BLaER1 (cell line): ENCODE measurements around the gene DYNLT2.

ENCODE experiments used
- H3K27ac ChIP-seq: shearing (Covaris generic); formaldehyde crosslinking; 2 replicates; pipeline ENCODE4 v1.8.1; 2022
- H3K27me3 ChIP-seq: shearing (Covaris generic); formaldehyde crosslinking; 2 replicates; pipeline ENCODE4 v1.8.1; 2022
- H3K36me3 ChIP-seq: shearing (Covaris generic); formaldehyde crosslinking; 2 replicates; pipeline ENCODE4 v1.8.1; 2022
- H3K4me1 ChIP-seq: shearing (Covaris generic); formaldehyde crosslinking; 2 replicates; pipeline ENCODE4 v1.8.1; 2022
- H3K4me2 ChIP-seq: shearing (Covaris generic); formaldehyde crosslinking; 2 replicates; pipeline ENCODE4 v1.8.1; 2022
- H3K4me3 ChIP-seq: shearing (Covaris generic); formaldehyde crosslinking; 2 replicates; pipeline ENCODE4 v1.8.1; 2022
- H3K9ac ChIP-seq: shearing (Covaris generic); formaldehyde crosslinking; 2 replicates; pipeline ENCODE4 v1.8.1; 2022
- H3K9me3 ChIP-seq: shearing (Covaris generic); formaldehyde crosslinking; 2 replicates; pipeline ENCODE4 v1.8.1; 2022
- H4K20me1 ChIP-seq: shearing (Covaris generic); formaldehyde crosslinking; 2 replicates; pipeline ENCODE4 v1.8.1; 2022
- Cebpa-rat ChIP-seq: shearing (Covaris generic); IDR thresholded peaks from 2 replicates; pipeline ENCODE4 v1.8.1; 2022

Gene DYNLT2

GRCh38 chr6:169784821-169785340 lies 33.5 kb upstream of the DYNLT2 start:
- peaks cover 14% of the 10 kb centered on the region for H3K27me3 ChIP-seq
- H3K36me3 ChIP-seq: peaks cover 41% of the 10 kb centered on the region
- no peak overlapping the region for H3K9ac ChIP-seq
- H3K4me3 ChIP-seq: no peak overlapping the region
- no peak overlapping the region for H3K4me2 ChIP-seq
- H3K9me3 ChIP-seq: peaks cover 13% of the 10 kb centered on the region; the same call in 1 of the 2 replicates
- no peak for TF ChIP-seq Cebpa-rat
- H3K4me1 ChIP-seq: no peaks in the 10 kb centered on the region
- peaks cover 9% of the 10 kb centered on the region; the same call in 1 of the 2 replicates for H4K20me1 ChIP-seq
- H3K27ac ChIP-seq: no peak overlapping the region

DNA sequence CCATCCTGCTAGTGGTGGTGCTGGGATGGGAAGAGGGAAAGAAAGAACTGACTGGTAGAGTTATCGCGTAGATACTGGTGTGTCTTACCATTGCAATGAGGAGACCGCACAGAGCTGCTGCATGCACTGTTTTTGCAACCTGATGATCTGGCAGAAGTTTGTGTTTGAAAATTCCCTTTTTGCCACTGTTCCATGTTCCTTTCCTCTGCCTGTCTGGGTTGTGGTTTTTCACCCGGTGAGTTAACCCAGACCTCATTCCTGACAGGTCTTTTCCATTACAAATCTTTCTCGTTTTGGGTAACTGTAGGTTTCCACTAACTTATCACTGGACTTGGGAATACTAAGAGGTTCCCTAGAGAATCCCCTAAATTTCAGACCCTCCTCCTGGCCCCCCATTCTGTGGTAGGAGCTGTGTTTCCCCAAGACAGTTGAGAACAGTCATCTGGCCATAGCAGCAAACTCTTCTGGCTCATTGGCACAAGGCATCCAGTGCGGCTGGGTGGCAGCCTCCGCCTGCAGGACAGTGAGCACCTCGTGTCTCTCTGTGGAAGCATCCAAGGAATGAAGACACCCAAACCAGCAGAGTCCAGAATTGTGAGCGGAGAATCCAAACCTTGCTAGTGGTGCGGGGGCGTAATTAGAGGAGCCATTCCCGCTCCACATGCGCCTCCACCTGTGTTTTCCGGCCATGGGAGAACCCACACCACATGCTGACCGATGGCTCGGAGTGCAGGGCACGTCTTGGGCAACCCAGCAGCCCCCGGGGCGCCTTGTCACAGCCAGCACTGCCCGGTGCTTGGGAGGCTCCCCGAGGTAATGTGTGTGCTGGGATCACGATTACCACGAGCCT lies 32.8 kb upstream of the DYNLT2 start:
- Histone ChIP-seq H3K27me3 (peaks cover 7% of the 10 kb centered on the region), H3K4me3 (no peak overlapping the region), H3K4me2 (no peak overlapping the region), H3K9me3 (peaks cover 13% of the 10 kb centered on the region; the same call in 1 of the 2 replicates), H4K20me1 (peaks cover 4% of the 10 kb centered on the region; the same call in 1 of the 2 replicates), H3K27ac (no peak overlapping the region), H3K4me1 (no peaks in the 10 kb centered on the region), H3K36me3 (peaks cover 48% of the 10 kb centered on the region), H3K9ac (no peak overlapping the region)
- no peak for TF ChIP-seq Cebpa-rat

- Histone ChIP-seq H3K27me3 (0 out of 2 replicates have a peak, but pooled peaks cover 3% of the 10 kb centered on the region), H3K4me3 (no peak overlapping the region), H4K20me1 (no peaks in the 10 kb centered on the region), H3K27ac (no peak overlapping the region), H3K4me1 (no peaks in the 10 kb centered on the region), H3K4me2 (no peak overlapping the region), H3K9ac (no peak overlapping the region), H3K9me3 (peaks cover 13% of the 10 kb centered on the region; the same call in 1 of the 2 replicates), H3K36me3 (peaks cover 56% of the 10 kb centered on the region)
- no peak for TF ChIP-seq Cebpa-rat
These were observed 32.0 kb upstream of the DYNLT2 start for GRCh38 chr6:169783401-169783800.

- Histone ChIP-seq H3K9me3 (peaks cover 13% of the 10 kb centered on the region; the same call in 1 of the 2 replicates), H3K9ac (no peak overlapping the region), H3K27ac (no peak overlapping the region), H3K4me1 (no peaks in the 10 kb centered on the region), H3K27me3 (no peaks in the 10 kb centered on the region), H3K4me2 (no peak overlapping the region), H4K20me1 (no peaks in the 10 kb centered on the region), H3K36me3 (peaks cover 57% of the 10 kb centered on the region), H3K4me3 (no peak overlapping the region)
- TF ChIP-seq Cebpa-rat: no peak
These were observed 31.6 kb upstream of the DYNLT2 start for GRCh38 chr6:169782966-169783365.

- Histone ChIP-seq H3K4me1 (no peaks in the 10 kb centered on the region), H3K27ac (no peak overlapping the region), H3K9ac (no peak overlapping the region), H3K27me3 (no peaks in the 10 kb centered on the region; the same call in 1 of the 2 replicates), H4K20me1 (no peaks in the 10 kb centered on the region), H3K36me3 (peaks cover 77% of the 10 kb centered on the region), H3K4me3 (no peak overlapping the region), H3K9me3 (peaks cover 13% of the 10 kb centered on the region; the same call in 1 of the 2 replicates), H3K4me2 (no peak overlapping the region)
- TF ChIP-seq Cebpa-rat: no peak
These were observed 29.3 kb upstream of the DYNLT2 start for GRCh38 chr6:169780571-169781091.

GRCh38 chr6:169779896-169780295 lies 28.5 kb upstream of the DYNLT2 start:
- H3K36me3 ChIP-seq: peaks cover 81% of the 10 kb centered on the region
- H3K4me1 ChIP-seq: no peaks in the 10 kb centered on the region
- H3K9me3 ChIP-seq: peaks cover 13% of the 10 kb centered on the region; the same call in 1 of the 2 replicates
- H4K20me1 ChIP-seq: no peaks in the 10 kb centered on the region
- no peaks in the 10 kb centered on the region; the same call in 1 of the 2 replicates for H3K27me3 ChIP-seq
- no peak overlapping the region for H3K27ac ChIP-seq
- H3K4me2 ChIP-seq: no peak overlapping the region
- no peak overlapping the region for H3K4me3 ChIP-seq
- TF ChIP-seq Cebpa-rat: no peak
- no peak overlapping the region for H3K9ac ChIP-seq

GRCh38 chr6:169779092-169779815 lies 27.9 kb upstream of the DYNLT2 start:
- Histone ChIP-seq H4K20me1 (no peaks in the 10 kb centered on the region), H3K4me2 (no peak overlapping the region), H3K4me1 (no peaks in the 10 kb centered on the region), H3K9ac (no peak overlapping the region), H3K9me3 (peaks cover 13% of the 10 kb centered on the region; the same call in 1 of the 2 replicates), H3K36me3 (peaks cover 79% of the 10 kb centered on the region), H3K4me3 (no peak overlapping the region), H3K27me3 (no peaks in the 10 kb centered on the region; the same call in 1 of the 2 replicates), H3K27ac (no peak overlapping the region)
- no peak for TF ChIP-seq Cebpa-rat

DNA sequence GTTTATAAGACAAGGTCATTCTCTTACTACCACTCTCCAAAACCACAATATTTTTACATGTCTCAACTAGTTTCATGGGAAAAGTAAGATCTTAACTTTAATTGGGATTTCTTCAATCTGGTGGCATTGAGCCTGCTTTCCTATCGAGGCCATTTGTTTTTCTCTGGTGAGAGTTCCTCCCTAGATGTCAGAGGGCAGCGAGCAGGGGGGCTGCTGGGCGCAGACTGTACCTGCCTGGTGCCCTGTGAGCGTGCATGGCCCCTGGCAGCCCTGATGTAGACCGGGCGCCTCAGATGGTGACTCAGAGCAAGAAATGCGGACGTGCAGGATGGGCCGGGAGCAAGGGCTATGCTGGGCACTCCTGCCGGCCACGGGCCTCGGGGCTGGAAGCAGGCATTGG lies 27.3 kb upstream of the DYNLT2 start:
- Histone ChIP-seq H3K4me2 (no peak overlapping the region), H3K9me3 (peaks cover 13% of the 10 kb centered on the region; the same call in 1 of the 2 replicates), H3K9ac (no peak overlapping the region), H3K36me3 (peaks cover 76% of the 10 kb centered on the region), H3K4me1 (no peaks in the 10 kb centered on the region), H3K4me3 (no peak overlapping the region), H4K20me1 (no peaks in the 10 kb centered on the region), H3K27ac (no peak overlapping the region), H3K27me3 (no peaks in the 10 kb centered on the region; the same call in 1 of the 2 replicates)
- TF ChIP-seq Cebpa-rat: no peak

DNA sequence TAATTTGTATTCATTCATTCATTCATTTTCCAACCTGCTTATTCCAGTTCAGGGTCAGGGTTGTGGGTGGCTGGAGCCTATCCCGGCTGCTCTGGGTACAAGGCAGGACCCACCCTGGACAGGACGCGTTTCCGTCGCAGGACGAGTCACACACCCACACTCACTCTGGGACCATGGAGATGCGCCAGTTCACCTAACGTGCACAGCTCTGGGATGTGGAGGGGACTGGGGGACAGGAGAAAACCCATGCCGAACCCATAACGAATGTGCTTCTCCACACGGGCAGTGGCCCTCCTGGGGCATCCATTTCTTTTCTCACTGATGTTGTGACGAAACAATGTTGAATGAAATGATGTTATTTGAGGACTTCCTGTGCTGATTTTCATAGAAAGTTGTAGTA lies 26.5 kb upstream of the DYNLT2 start:
- TF ChIP-seq Cebpa-rat: no peak
- no peak overlapping the region for H3K27ac ChIP-seq
- H3K9ac ChIP-seq: no peak overlapping the region
- H3K9me3 ChIP-seq: peaks cover 10% of the 10 kb centered on the region; the same call in 1 of the 2 replicates
- H3K4me3 ChIP-seq: no peak overlapping the region
- H3K4me2 ChIP-seq: no peak overlapping the region
- H4K20me1 ChIP-seq: no peaks in the 10 kb centered on the region
- no peaks in the 10 kb centered on the region; the same call in 1 of the 2 replicates for H3K27me3 ChIP-seq
- peaks cover 75% of the 10 kb centered on the region for H3K36me3 ChIP-seq
- H3K4me1 ChIP-seq: no peaks in the 10 kb centered on the region
